Measurements from ENCODE around the gene FAM20C.
"Not testable (repeated sequence)": the region's sequence is repeated elsewhere in the genome, so short reads cannot be mapped to it uniquely, and the experiment has no call there.

The FAM20C gene

GRCh38 chr7:174716-175115 lies 17.7 kb upstream of the FAM20C start:
- DNase-seq: no peak

DNA sequence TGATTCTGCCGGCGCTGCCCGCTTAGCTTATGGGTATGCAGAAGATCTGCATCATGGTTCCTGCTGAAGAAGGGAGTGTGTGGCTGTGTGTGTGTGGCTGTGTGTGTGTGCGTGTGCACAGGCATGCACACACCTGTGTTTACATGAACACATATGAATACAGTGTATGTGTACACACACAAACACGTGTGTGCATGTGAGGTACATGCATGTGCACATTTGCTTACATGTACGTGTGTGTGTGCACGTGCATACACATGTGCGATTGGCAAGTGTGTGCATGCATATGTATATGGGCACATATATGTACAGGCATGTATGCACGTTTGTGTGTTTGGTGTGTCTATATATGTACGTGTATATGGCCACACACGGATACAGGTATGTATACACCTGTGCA lies 16.4 kb upstream of the FAM20C start:
- DNase-seq: no peak

GRCh38 chr7:176381-176780 lies 16.0 kb upstream of the FAM20C start:
- DNase-seq: no peak

DNA sequence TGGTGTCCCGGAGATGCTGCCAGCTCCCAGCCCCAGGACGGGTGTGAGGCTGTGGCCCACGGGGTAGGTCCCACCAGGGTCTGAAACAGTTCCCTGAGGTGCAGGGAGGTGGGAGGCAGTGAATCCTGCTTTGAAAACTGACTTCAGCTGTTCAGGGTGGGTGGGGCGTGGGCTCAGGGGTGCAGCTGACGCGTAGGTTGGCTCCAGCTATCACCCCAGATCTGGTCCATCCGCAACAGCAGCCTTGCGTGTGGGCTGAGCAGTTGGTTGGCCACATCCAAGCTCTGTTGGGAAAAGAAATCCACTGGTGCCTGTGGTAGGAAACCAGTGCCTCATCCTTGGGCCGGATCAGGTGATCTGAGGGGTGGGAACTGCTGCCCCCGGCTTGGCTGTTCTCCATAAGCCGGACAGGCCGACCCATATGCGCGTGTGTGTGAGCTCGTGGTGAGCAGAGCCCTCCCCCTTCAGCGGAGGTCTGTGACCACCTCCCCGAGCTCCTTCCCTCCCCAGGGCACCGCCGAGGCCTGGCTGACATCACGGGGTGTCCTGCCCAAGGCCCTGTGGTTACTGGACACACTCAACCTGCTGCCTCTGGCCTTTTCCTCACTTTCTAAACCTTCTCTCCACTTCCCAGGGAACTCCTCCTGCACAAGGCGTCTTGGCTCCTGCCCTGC lies 15.4 kb upstream of the FAM20C start:
- DNase-seq: no peak

DNA sequence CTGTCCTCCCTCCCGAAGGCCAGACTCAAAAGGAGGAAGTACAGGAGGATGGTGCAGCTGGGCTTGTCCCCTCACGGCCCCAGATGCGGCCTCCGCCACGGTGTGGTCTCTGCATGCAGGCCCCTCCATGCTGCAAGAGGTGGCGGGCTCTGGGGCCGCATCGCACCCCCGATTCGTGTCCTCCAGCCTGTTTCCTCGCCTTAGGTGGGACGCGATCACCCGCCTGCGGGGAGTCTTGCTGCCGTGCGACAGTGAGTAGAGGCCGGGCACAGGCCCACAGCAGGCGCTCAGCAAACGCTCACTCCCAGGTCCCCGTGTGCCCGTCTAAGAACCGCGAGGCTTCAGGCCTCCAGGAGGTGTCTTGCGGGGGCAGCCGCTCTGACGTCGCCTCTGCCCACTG lies 13.9 kb upstream of the FAM20C start:
- DNase-seq: no peak

DNA sequence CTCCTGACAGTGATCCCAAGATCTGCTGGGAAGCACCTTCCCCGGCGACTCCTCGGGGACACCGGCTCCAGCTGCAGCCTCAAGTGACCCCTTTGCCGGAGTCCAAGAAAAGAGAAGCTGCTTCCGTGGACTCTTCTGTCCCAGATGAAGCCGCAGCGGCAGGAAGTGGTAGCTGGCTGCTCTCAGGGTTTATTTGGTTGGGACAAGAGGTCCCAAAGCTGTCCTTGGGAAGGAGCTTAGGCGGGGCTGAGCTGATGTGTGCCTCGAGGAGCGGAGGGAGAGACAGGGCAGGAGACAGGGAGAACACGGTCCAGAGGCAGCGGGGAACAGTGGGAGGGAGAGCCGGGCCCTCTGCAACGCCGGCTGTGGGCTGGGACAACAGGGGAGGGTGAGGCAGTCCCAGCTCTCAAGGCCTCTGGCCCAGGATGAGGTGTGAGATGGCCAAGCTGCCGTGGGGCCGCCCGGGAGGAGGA lies 13.1 kb upstream of the FAM20C start:
- no peak for DNase-seq

GRCh38 chr7:179948-180694 lies 12.2 kb upstream of the FAM20C start:
- no peak for DNase-seq

DNA sequence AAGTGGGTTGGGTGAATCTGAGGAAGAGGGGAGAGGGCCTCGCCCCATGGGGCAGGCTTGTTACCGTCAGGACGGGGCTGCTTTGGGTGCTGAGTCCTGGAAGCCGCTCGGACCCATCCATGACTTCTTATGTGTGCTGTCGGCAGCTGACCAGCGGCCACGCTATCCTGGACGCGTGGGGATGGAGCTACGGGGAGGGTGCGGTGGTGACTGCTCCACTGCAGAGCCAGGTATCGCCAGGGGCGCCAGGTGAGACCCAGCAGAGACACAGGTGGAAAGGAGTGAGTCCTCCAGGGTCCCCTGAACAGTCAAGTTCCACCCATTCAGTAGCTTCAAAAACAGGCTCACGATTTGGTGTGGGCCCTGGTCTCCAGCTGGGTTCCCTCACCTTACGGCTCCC lies 10.6 kb upstream of the FAM20C start:
- no peak for DNase-seq

- DNase-seq: not testable (repeated sequence)
Measured at GRCh38 chr7:182502-182901, 9.9 kb upstream of the FAM20C start.

- no peak for DNase-seq
Measured at GRCh38 chr7:183496-184292, 8.7 kb upstream of the FAM20C start.

GRCh38 chr7:184294-185264 lies 7.8 kb upstream of the FAM20C start:
- DNase-seq: no peak

DNA sequence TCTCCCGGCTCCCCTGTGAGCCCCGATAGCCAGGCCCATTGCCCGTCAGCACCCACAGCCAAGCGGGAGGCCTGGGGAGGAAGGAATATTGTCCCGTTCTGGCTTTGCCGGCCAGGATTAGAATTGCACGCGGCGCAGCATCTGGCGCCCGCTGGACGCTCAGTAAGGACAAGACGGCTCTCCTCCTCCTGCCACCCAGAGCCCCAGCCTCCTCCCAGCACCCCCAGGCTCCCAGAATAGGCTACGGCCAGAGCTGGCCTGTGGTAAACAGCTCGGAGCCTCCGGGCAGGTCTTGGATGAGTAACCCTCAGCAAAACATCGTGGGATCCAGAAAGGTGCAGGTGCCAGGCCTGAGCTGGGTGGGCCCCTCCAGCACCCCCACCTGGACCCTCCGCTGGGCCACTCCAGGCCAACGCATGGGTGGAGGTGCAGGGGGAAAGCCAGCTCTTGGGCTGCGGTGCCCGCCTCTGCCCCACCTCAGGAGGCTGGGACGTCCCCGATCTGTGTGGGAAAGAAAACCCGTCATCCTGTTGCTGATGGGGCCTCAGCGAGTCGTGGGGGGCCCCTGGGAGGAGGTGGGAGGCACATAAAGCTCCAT lies 5.8 kb upstream of the FAM20C start:
- DNase-seq: no peak

DNA sequence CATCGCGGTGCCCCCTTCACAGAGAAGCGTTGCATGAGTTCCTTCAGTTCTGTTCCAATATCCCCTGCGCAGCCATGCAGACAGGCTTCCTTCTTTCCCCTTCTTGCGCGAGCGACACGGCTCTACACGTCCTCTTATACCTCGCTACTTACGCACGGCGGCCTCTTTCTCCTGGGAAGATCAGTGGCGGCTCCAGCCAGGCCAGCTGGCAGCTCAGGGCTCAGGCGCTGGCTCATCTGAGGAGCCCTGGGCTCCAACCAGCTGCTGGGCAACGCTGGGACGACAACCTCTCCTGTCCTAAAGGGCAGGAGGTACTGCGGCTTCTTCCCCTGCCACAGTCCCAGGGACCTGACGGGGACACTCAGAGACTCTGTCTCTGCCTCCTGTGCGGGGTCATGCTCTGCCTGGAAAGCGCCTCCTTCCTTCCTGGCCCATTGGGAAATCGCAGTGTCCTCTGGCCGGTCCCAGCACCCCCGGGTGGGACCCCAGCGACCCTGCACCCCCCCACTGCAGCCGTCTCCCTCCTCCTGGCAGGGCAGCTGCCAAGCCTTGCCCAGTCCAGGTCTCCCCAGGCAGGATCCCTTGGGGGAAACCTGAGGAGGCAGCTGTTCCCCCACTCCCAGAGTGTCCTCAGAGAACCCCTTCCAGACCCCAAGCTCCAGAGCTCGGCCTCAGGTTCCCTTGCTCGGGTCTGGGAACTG lies 5.0 kb upstream of the FAM20C start:
- DNase-seq: peak; percentile 67

- no peak for DNase-seq
Measured at GRCh38 chr7:188174-188573, 4.2 kb upstream of the FAM20C start.

- DNase-seq: no peak
Measured at GRCh38 chr7:188727-189500, 3.5 kb upstream of the FAM20C start.

DNA sequence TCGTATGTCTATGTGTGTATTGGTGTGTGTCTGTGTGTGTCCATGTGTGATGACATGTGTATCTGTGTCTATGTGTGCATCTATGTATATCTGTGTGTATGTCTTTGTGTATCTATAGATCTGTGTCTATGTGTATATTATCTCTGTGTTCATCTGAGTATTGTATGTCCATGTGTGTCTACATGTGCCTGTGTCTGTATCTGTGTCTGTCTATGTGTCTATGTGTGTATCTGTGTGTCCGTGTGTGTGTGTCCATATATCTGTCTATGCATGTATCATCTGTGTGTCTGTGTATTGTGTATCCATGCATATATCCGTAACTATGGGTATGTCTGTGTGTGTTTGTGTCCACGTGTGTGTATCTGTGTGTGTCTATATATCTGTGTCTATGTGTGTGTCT lies 2.7 kb upstream of the FAM20C start:
- DNase-seq: no peak

DNA sequence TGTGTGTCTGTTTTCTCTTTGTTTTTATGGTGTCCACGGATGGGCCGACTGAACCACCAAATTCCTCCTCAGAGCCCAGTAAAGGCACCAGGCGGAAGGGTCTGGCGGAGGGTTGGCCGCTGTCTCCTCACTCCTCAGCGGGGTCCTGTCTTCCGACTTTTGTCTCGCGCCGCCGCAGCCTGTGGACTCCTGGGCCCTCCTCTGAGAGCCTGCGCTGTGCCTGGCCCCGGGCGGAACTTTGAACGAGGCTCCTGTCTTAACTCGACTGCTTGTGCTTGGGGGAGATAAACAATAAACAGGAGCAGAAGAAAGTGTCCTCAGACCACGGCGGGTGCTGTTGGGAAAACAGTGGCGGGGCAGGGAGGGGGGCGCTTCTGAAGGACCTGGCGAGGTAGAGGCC lies 2.2 kb upstream of the FAM20C start:
- DNase-seq: no peak

DNA sequence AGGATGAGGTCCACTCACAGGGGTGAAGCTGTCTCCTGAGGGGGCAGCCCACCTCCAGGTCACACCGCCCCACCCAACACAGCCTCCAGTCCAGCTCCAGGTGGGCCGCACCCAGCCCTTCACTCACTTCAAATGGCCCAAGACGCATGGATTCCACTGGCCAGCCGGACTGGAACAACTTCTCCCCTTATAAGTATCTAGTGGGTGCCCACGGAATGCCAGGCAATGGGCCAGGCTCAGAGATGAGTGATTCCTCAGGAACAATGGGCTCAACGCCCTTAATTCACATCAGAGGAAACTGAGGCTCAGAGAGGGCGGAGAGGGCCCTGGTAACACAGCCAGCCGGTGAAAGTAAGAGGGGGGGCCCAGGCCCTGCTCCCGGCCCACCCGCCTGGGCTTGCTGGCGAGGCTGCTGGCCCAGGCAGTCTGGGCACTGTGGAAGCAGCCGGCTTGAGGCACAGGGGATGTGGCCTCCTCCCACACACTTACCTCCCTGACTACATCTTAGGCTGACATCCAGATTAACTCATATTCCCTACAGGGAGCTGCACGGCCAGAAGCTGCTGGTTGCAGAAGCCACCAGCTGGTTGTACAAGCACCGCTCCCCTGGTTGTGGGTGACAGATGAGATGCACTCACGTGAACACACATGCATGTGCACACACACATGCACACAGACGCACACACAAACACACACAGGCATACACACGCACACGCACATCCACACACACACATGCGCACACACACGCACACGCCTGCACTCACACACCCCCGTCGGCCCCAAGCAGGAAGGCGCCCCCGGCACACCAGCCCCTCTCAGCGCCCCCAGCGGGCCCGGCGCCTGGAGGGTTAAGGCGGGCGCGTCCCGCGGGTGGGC lies 1.0 kb upstream of the FAM20C start:
- DNase-seq: peak; percentile 34

DNA sequence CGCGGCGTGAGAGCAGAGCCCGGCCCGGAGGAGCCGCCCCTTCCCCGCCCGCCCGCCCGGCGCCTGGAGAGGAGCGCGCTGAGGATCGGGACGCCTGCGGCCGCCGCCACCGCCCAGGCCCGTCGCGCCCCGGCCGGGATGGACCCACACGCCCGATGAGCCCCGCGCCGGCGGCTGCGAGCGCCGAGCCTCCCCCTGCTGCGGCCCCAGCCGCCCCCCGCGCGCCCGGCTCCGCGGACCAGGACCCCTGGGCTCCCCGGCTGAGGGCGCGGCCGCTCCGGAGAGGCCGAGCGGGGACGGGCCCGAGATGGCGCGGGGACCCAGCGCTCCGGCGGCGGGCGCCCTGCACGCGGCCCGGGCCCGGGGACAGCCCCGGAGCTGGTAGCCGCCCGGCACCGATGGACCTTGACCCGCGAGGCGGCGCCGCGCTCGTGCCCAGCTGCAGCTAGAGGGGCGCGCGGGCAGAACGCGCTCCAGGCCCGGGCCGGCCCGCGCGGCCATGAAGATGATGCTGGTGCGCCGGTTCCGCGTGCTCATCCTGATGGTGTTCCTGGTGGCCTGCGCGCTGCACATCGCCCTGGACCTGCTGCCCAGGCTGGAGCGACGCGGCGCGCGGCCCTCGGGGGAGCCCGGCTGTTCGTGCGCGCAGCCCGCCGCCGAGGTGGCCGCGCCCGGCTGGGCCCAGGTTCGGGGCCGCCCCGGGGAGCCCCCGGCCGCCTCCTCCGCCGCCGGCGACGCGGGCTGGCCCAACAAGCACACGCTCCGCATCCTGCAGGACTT lies 520 bp downstream of the FAM20C start:
- DNase-seq: no peak
